HEK293 (cell line): Measurements from ENCODE around the gene INPP5A.
A peak's percentile ranks its signal among the peaks of the same experiment; 100 is the strongest.

Experiments
- CTCF ChIA-PET: fragments of 350-600 bp; formaldehyde crosslinking; extraction: SDS; loops from one replicate; lab custom pipeline; 2021; ENCODE audit warnings: antibody characterized with exemption; lab: Yijun Ruan, JAX
- POLR2A ChIA-PET: fragments of 300-600 bp; formaldehyde crosslinking; extraction: SDS; loops from one replicate; lab custom pipeline; 2020; ENCODE audit warnings: antibody characterized with exemption, inconsistent platforms; lab: Yijun Ruan, JAX
- H3K27ac ChIP-seq: fragments of 200-500 bp; sonication (Bioruptor generic); 2 replicates; pipeline ENCODE4 v1.5.1; 2014; ENCODE audit warnings: low read depth, low read length, control low read depth, inconsistent platforms; ENCODE audit errors: extremely low read depth
- H3K36me3 ChIP-seq, 2 experiments: fragments of 200-500 bp in 1 of 2; sonication (Bioruptor generic) in 1 of 2; 1 replicate in 1 of 2; 2 replicates in 1 of 2; pipeline ENCODE4 v1.5.1; 2014 to 2017; ENCODE audit warnings: inconsistent platforms in 2 of 2, low read length in 2 of 2; ENCODE audit not compliant: control insufficient read depth in 2 of 2, insufficient read depth in 1 of 2
- H3K4me1 ChIP-seq: fragments of 200-500 bp; sonication (Bioruptor generic); 2 replicates; pipeline ENCODE4 v1.5.1; 2014; ENCODE audit warnings: mild to moderate bottlenecking, low read length, inconsistent platforms; ENCODE audit not compliant: control insufficient read depth, insufficient read depth
- H3K4me3 ChIP-seq: 2 replicates; pipeline ENCODE4 v1.5.1; 2011; ENCODE audit warnings: low read depth, mild to moderate bottlenecking, control low read depth, low read length, moderate library complexity
- H3K9me3 ChIP-seq: fragments of 200-500 bp; sonication (Bioruptor generic); 2 replicates; pipeline ENCODE4 v1.5.1; 2014; ENCODE audit warnings: low read depth, low read length, inconsistent platforms; ENCODE audit not compliant: control insufficient read depth, insufficient read depth
- HOXA7 ChIP-seq: sonication (generic); formaldehyde crosslinking; IDR thresholded peaks from 2 replicates; pipeline ENCODE4 v1.8.1; 2022; ENCODE audit warnings: missing genetic modification reagents, borderline replicate concordance
- KLF1 ChIP-seq: fragments of 450-650 bp; formaldehyde crosslinking; IDR thresholded peaks from 2 replicates; pipeline ENCODE4 v1.5.1; 2016; ENCODE audit warnings: missing biosample characterization, missing genetic modification characterization
- TCF7L2 ChIP-seq: IDR thresholded peaks from 2 replicates; pipeline ENCODE4 v1.6.1; 2011; ENCODE audit warnings: low read depth, mild to moderate bottlenecking, inconsistent platforms, low read length, moderate library complexity, borderline replicate concordance
- YY2 ChIP-seq: fragments of 450-650 bp; formaldehyde crosslinking; IDR thresholded peaks from 2 replicates; pipeline ENCODE4 v1.5.1; 2016; ENCODE audit warnings: missing biosample characterization, missing genetic modification characterization
- ZBTB8A ChIP-seq: fragments of 450-650 bp; formaldehyde crosslinking; IDR thresholded peaks from 2 replicates; pipeline ENCODE4 v1.5.1; 2016; ENCODE audit warnings: missing biosample characterization, missing genetic modification characterization
- ZFHX2 ChIP-seq: fragments of 450-650 bp; formaldehyde crosslinking; conservative IDR thresholded peaks from 2 replicates; pipeline ENCODE4 v1.5.1; 2016; ENCODE audit warnings: missing biosample characterization, missing genetic modification characterization
- ZFP41 ChIP-seq: fragments of 450-650 bp; formaldehyde crosslinking; IDR thresholded peaks from 2 replicates; pipeline ENCODE4 v1.5.1; 2016; ENCODE audit warnings: missing biosample characterization, missing genetic modification characterization, borderline replicate concordance
- ZNF266 ChIP-seq: fragments of 450-650 bp; formaldehyde crosslinking; IDR thresholded peaks from 2 replicates; pipeline ENCODE4 v1.5.1; 2016; ENCODE audit warnings: missing biosample characterization, missing genetic modification characterization, low read depth
- ZNF37A ChIP-seq: fragments of 450-650 bp; IDR thresholded peaks from 2 replicates; pipeline ENCODE4 v1.5.1; 2018; ENCODE audit warnings: missing biosample characterization, missing genetic modification characterization
- ZNF555 ChIP-seq: fragments of 450-650 bp; formaldehyde crosslinking; conservative IDR thresholded peaks from 2 replicates; pipeline ENCODE4 v1.5.1; 2017; ENCODE audit warnings: missing biosample characterization, mild to moderate bottlenecking, missing genetic modification characterization, inconsistent platforms
- ZNF560 ChIP-seq: fragments of 450-650 bp; formaldehyde crosslinking; IDR thresholded peaks from 2 replicates; pipeline ENCODE4 v1.5.1; 2017; ENCODE audit warnings: missing biosample characterization, missing genetic modification characterization, borderline replicate concordance
- ZNF600 ChIP-seq: fragments of 450-650 bp; formaldehyde crosslinking; IDR thresholded peaks from 2 replicates; pipeline ENCODE4 v1.5.1; 2016; ENCODE audit warnings: missing biosample characterization, missing genetic modification characterization
- ZNF621 ChIP-seq: fragments of 450-650 bp; formaldehyde crosslinking; IDR thresholded peaks from 2 replicates; pipeline ENCODE4 v1.5.1; 2017; ENCODE audit warnings: missing biosample characterization, missing genetic modification characterization
- ZNF704 ChIP-seq: fragments of 450-650 bp; formaldehyde crosslinking; IDR thresholded peaks from 2 replicates; pipeline ENCODE4 v1.5.1; 2016; ENCODE audit warnings: missing biosample characterization, missing genetic modification characterization
- ZNF791 ChIP-seq: fragments of 450-650 bp; formaldehyde crosslinking; IDR thresholded peaks from 2 replicates; pipeline ENCODE4 v1.5.1; 2016; ENCODE audit warnings: missing biosample characterization, missing genetic modification characterization
- TF ChIP-seq, protein P1 (sequence below): fragments of 450-650 bp; formaldehyde crosslinking; IDR thresholded peaks from 2 replicates; pipeline ENCODE4 v1.5.1; 2016; ENCODE audit warnings: missing biosample characterization, missing genetic modification characterization, borderline replicate concordance

The INPP5A gene

DNA sequence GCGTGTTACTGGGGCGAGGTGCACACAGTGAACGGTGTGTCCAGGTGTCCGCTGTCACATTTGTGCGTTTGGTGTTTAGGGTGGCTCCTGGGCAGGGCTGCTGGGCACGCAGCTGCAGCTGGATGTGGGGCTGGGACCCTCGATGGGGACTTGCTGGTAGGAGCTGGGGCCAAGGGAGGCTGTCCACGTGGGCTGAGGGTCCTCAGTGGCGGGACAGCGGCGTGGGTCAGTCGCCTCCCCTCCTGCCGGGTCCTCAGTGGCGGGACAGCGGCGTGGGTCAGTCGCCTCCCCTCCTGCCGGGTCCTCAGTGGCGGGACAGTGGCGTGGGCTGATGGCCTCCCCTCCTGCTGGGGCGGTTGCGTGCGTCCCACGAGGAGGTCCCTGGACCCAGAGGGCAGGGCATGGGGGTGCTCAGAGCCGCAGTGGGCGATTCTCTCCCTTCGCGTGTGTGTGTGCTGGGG, 68.5 kb downstream of the INPP5A start (continued):
- TF ChIP-seq, protein P1, sequence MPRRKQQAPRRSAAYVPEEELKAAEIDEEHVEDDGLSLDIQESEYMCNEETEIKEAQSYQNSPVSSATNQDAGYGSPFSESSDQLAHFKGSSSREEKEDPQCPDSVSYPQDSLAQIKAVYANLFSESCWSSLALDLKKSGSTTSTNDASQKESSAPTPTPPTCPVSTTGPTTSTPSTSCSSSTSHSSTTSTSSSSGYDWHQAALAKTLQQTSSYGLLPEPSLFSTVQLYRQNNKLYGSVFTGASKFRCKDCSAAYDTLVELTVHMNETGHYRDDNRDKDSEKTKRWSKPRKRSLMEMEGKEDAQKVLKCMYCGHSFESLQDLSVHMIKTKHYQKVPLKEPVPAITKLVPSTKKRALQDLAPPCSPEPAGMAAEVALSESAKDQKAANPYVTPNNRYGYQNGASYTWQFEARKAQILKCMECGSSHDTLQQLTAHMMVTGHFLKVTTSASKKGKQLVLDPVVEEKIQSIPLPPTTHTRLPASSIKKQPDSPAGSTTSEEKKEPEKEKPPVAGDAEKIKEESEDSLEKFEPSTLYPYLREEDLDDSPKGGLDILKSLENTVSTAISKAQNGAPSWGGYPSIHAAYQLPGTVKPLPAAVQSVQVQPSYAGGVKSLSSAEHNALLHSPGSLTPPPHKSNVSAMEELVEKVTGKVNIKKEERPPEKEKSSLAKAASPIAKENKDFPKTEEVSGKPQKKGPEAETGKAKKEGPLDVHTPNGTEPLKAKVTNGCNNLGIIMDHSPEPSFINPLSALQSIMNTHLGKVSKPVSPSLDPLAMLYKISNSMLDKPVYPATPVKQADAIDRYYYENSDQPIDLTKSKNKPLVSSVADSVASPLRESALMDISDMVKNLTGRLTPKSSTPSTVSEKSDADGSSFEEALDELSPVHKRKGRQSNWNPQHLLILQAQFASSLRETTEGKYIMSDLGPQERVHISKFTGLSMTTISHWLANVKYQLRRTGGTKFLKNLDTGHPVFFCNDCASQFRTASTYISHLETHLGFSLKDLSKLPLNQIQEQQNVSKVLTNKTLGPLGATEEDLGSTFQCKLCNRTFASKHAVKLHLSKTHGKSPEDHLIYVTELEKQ: no peak
- TF ChIP-seq ZNF560: no peak

DNA sequence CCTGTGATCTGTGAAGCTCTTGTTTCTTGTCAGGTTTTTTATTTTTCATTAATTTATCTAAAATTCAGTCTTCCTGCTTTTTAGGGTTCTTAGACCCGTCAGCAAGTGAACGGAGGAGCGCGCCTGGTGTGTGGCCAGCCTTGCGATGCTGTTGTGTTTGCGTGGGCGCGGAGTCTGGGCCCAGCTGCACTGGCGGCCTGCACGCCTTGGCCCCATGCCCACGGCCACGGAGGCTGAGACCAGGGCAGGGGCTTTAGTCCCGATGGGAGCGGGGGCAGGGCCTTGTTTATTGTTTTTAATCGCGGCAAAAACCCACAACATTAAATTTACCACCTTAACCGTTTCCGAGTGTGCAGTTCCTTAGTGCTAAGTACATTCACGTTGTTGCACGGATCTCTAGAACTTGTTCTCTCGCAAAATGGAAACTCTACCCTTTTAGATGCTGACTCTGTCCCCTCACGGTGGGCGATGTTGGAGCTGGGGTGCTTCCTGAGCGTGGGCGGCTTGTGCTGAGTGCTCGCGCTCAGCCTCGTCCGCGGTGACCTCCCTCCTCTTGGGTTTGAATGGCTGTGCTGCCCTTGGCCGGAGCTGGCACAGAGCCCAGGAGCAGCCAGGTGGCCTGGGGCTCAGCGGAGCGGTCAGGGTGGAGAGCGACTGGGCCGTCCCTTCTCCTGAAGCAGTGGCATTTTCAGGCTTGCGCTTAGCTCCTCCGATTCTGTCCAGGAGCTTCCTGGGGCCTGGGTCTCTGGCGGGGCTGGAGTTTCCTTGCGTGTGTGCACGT, 69.1 kb downstream of the INPP5A start:
- Histone ChIP-seq H3K27ac (no peak overlapping the region), H3K36me3 (no peaks in the 10 kb centered on the region), H3K4me3 (no peak overlapping the region), H3K9me3 (no peaks in the 10 kb centered on the region), H3K4me1 (no peaks in the 10 kb centered on the region)
- ChIA-PET POLR2A (no interaction called here), CTCF (interaction anchor here (0.5 to 0.9 kb wide), 2 partner anchors 48 to 147 kb away, joined by 3 to 6 read pairs; no protein-coding TSS in a partner anchor)
- TF ChIP-seq ZNF600 (tag by site-specific recombination) (no peak), HOXA7 (CRISPR knock-in tag) (no peak), ZFP41 (tag by site-specific recombination) (no peak), ZNF704 (tag by site-specific recombination) (no peak), ZNF555 (tag by site-specific recombination) (no peak), ZNF621 (no peak), ZBTB8A (no peak), ZFHX2 (peak; percentile 30)

GRCh38 chr10:132607491-132607890, 69.9 kb downstream of the INPP5A start:
- no peak for TF ChIP-seq TCF7L2
- no peak for TF ChIP-seq ZNF37A (tag by site-specific recombination)
- no peak for TF ChIP-seq KLF1 (tag by site-specific recombination)
- no peak for TF ChIP-seq ZNF791 (tag by site-specific recombination)
- no peak for TF ChIP-seq ZNF266 (tag by site-specific recombination)
- no peak for TF ChIP-seq YY2
- Histone ChIP-seq H3K36me3 (no peaks in the 10 kb centered on the region), H3K4me3 (no peak overlapping the region), H3K9me3 (no peaks in the 10 kb centered on the region), H3K27ac (no peak overlapping the region), H3K4me1 (peaks cover 2% of the 10 kb centered on the region; the same call in 1 of the 2 replicates)
- CTCF ChIA-PET: interaction anchor here (0.7 to 0.9 kb wide), 2 partner anchors 47 to 253 kb away, joined by 3 to 6 read pairs; no protein-coding TSS in a partner anchor
- POLR2A ChIA-PET: no interaction called here
